Sigmoid colon (tissue), 3 donors: Measurements from ENCODE around the gene SRSF6.

ENCODE experiments used
- POLR2A ChIP-seq, 2 donors: fragments of 450-650 bp; IDR thresholded peaks; one replicate each; pipeline ENCODE4 v1.6.1; 2016; ENCODE audit warnings: antibody characterized with exemption in 2 of 2, mild to moderate bottlenecking in 2 of 2, moderate library complexity in 2 of 2
- TF ChIP-seq, protein P1 (sequence below), 4 experiments: fragments of 450-650 bp in 3 of 4; fragments of 200-600 bp in 1 of 4; IDR thresholded peaks; one replicate each; pipeline ENCODE4 v1.5.1; 2016 to 2019; ENCODE audit warnings: antibody characterized with exemption in 4 of 4, mild to moderate bottlenecking in 3 of 4, moderate library complexity in 2 of 4

DNA sequence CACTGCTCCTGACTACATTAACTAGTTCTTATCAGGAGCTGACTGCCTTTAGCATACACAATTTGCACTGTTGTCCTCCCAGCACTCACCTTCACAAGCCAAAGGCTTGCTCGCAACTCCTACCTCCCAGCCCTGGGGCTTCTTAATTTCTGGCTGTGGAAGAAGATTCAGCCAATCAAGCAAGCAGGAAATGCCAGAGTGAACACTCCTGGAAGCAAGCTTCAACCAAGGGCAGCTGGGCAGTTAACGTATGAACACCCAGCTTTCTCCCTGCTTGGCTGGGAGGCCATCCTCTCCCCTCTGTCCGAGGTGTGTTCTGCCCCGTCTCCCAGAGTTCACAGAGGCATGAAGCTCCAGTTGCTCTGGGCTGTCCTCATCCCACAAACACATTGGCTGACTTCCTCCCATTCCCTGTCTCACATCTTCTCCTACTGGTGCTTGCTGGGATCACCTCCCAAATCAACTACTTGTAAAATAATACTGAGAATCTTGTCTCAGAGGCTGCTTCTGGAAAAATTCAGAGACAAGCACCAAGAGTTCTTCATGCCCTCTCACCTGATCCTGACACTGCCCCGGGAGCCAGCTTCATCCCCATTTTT is 15.3 kb upstream of the SRSF6 start:
- no peak for TF ChIP-seq POLR2A (IDR thresholded peaks at IDR 0.05)
- TF ChIP-seq, protein P1, sequence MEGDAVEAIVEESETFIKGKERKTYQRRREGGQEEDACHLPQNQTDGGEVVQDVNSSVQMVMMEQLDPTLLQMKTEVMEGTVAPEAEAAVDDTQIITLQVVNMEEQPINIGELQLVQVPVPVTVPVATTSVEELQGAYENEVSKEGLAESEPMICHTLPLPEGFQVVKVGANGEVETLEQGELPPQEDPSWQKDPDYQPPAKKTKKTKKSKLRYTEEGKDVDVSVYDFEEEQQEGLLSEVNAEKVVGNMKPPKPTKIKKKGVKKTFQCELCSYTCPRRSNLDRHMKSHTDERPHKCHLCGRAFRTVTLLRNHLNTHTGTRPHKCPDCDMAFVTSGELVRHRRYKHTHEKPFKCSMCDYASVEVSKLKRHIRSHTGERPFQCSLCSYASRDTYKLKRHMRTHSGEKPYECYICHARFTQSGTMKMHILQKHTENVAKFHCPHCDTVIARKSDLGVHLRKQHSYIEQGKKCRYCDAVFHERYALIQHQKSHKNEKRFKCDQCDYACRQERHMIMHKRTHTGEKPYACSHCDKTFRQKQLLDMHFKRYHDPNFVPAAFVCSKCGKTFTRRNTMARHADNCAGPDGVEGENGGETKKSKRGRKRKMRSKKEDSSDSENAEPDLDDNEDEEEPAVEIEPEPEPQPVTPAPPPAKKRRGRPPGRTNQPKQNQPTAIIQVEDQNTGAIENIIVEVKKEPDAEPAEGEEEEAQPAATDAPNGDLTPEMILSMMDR (IDR thresholded peaks at IDR 0.05) = no peak
